HG02678 (cell line): ENCODE results near the gene LHFPL5.

ENCODE experiments used
- ATAC-seq: cut with Tn5 transposase; IDR thresholded peaks from one replicate; pipeline ENCODE4 v1.9.1; 2021; ENCODE audit warnings: mild to moderate bottlenecking, moderate library complexity; ENCODE audit not compliant: unreplicated experiment

The LHFPL5 gene

GRCh38 chr6:35850208-35850607, 45.1 kb downstream of the LHFPL5 start:
- no peak for ATAC-seq

GRCh38 chr6:35852994-35853393, 47.8 kb downstream of the LHFPL5 start:
- no peak for ATAC-seq

DNA sequence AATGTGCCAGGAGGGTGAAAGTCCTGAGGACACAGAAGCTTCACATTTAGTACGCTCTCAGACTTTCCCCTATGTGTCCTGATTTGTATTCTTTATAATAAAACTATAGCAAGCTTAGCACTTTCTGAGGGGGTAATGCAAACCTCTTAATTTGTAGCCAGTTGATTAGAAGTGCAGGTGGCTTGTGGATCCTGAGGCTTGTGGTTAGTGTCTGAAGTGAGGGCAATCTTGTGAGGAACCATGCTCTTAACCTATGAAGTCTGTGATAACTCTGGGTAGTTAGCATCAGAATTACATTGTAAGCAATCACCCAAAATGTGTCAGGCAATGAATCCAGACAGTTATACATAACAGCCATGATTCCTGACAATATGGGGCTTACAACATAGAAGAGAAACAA, 51.1 kb downstream of the LHFPL5 start:
- no peak for ATAC-seq

DNA sequence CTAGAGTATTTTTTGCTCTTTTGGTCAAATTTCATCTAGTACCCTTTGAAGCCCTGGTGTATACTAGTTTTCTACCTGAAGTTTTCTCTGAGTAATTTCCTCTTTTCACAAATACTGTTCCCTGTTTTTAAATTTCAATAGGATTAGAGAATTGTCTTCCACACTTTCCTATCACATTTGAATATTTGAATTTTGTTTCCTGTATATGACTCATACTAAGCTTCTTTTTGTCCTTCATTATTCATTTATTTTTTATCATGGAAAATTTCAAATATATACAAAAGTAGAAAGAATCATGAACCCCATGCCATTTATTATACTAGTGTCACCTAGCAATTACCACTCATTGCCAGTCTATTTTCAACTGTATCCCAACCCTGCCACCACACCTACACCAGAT, 52.7 kb downstream of the LHFPL5 start:
- no peak for ATAC-seq

DNA sequence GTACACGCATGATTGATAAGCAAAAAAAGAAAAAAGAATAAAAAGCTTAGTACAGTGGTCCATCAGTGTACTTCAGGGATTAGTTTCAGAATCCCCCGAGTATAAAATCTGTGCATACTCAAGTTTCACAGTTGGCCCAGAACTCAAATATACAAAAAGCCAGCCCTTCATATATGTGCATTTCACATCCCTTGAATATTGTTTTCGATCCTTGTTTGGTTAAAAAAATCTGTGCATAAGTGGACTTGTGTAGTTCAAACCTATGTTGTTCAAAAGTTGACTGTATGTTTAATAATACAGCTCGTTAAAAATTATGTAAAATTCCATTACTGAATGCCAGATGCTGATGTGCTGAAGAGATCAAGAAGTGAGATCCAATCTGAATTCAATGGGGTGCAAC, 54.2 kb downstream of the LHFPL5 start:
- ATAC-seq = no peak
